IPS-15b (cell line): ENCODE measurements around the gene MYPOP.

ENCODE experiments used
- H3K27me3 ChIP-seq: one replicate; pipeline ENCODE4 v1.6.1; 2013; ENCODE audit warnings: low read length; ENCODE audit not compliant: control insufficient read depth, insufficient read depth
- H3K36me3 ChIP-seq: one replicate; pipeline ENCODE4 v1.6.1; 2013; ENCODE audit warnings: low read length; ENCODE audit not compliant: control insufficient read depth, insufficient read depth
- H3K4me1 ChIP-seq: one replicate; pipeline ENCODE4 v1.6.1; 2013; ENCODE audit warnings: mild to moderate bottlenecking, low read length; ENCODE audit not compliant: control insufficient read depth, insufficient read depth
- H3K4me3 ChIP-seq: one replicate; pipeline ENCODE4 v1.5.1; 2013; ENCODE audit warnings: low read depth, low read length
- H3K9ac ChIP-seq: one replicate; pipeline ENCODE4 v1.6.1; 2013; ENCODE audit warnings: low read depth, mild to moderate bottlenecking, low read length
- H3K9me3 ChIP-seq: one replicate; pipeline ENCODE4 v1.6.1; 2013; ENCODE audit warnings: mild to moderate bottlenecking, low read length; ENCODE audit not compliant: control insufficient read depth, insufficient read depth

Gene MYPOP

DNA sequence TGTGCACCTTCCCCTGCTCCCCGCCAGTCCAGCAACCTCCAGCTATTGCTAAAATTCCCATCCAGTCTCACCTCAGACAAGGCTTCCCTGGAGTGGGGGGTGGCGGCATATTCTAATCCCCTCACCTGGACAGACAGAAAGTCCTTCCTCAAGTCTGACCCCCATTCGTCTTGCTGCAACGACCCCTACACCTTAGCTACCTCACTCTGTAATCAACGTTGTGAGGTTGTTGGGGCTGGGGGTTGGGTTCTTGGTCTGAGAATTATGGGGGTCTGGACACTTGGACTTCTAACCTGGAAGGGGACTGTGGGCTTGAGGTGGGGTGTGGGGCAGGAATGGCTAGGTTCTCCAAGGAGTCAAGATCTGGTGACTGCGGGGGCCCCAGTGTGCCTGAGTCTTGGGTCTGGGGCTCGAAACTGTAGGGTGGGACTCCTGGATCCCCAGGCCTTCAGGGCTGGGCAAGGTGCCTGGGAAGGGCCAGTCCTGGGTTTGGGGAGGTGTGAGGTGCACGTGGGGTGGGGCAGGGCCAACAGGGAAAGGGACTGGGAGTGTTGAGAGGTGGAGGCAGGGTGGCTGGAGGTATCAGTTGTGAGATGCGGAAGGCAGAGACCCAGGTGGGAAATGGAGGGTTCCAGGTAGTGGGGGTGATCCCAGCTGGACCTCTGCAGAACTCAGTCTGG, 37.0 kb downstream of the MYPOP start:
- Histone ChIP-seq H3K9me3 (no peaks in the 10 kb centered on the region), H3K4me3 (peak overlapping the region; percentile 95), H3K27me3 (no peaks in the 10 kb centered on the region), H3K4me1 (peaks cover 7% of the 10 kb centered on the region), H3K9ac (peak overlapping the region; percentile 92), H3K36me3 (no peaks in the 10 kb centered on the region)

DNA sequence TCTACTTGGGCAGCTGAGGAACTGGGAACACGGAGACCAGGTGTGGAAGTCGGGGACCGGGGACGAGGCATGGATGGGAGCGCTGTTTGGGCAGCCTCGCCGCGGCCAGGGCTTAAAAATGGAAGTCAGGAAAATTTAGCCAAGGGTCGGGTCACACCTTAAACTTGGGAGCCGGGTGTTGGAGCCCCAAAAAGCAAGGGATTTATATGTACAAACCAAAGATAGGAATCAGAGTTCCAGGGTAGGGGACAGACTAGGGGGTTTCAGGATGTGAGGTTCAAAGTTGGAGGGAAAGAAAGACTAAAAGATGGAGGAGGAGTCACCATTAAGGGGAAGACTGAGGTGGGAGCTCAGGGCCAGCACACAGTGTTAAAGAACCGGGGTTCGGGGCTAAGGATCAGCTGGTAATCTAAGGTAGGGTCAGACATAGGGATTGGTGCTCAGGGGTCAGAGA, 37.8 kb downstream of the MYPOP start:
- H3K4me3 ChIP-seq, result peak overlapping the region; percentile 95

DNA sequence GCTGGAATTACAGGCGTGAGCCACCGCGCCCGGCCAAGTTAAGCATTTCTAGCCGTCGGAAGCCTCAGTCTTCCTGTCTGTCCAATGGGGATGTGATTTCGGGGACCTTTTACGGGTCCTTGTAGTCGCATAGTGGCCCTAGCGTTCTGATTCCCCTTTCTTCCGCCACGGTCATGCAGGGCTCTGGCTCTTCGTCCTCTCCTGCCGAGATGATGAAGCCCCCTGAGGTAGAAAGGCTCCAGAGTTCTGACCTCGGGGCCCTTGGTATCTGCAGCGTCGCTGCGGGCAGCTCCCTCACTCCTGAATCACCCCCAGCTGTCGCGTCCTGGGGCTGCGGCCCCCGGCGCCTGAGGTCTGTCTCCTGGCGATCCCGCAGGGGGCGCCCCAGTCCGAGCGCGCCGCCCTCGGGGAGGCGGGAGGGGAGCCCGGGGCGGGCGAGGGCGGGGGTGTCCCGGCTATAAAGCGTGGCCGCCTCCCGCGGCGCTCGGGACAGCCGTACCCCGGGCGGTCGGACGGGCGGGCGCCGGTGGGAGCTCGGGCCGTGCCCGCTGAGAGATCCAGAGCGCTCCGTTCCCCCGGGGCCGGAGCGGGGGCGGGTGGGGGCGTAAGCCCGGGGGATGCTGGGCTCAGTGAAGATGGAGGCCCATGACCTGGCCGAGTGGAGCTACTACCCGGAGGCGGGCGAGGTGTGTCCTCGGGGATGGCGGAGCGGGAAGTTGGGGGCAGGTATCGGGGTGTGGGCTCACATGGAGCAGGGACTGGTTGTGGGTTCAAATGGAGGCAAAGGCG, 38.4 kb downstream of the MYPOP start, which contains the start of gene FOXA3:
FOXA3 (plus strand) TSS at position 487 of the 789 bp plus-strand sequence; CDS start at position 618, 131 bp downstream.
- H3K36me3 ChIP-seq, result peaks cover 5% of the 10 kb centered on the region
- peaks cover 7% of the 10 kb centered on the region for H3K4me1 ChIP-seq
- no peaks in the 10 kb centered on the region for H3K27me3 ChIP-seq
- peak within 1 kb of the TSS; percentile 95 for H3K4me3 ChIP-seq
- peak within 1 kb of the TSS; percentile 92 for H3K9ac ChIP-seq
- no peaks in the 10 kb centered on the region for H3K9me3 ChIP-seq

More for the DNA sequence above, 37.8 kb downstream of the MYPOP start:
- Histone ChIP-seq H3K9me3 (no peaks in the 10 kb centered on the region), H3K4me1 (peaks cover 7% of the 10 kb centered on the region), H3K36me3 (peaks cover 4% of the 10 kb centered on the region), H3K9ac (peak overlapping the region; percentile 92), H3K27me3 (no peaks in the 10 kb centered on the region)

DNA sequence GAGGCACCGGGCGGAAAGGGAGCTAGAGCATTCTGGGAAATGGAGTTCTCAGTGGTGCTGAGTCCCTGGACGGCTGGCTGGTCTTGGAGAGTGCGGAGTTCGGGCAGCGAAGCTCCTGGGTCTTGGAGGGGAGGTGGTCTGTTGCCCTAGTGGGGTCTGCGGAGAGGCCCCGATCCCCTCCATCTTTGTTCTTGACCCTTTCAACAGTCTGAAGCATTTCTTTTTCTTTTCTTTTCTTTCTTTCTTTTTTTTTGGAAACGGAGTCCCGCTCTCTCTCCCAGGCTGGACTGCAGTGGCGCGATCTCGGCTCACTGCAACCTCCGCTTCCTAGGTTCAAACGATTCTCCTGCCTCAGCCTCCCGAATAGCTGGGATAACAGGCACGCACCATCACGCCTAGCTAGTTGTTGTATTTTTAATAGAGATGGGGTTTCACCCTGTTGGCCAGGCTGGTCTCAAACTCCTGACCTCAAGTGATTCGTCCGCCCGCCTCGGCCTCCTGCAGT, 39.0 kb downstream of the MYPOP start:
- H3K9ac ChIP-seq, result no peak overlapping the region
- H3K4me3 ChIP-seq, result peak overlapping the region; percentile 95
- H3K27me3 ChIP-seq, result no peaks in the 10 kb centered on the region
- no peaks in the 10 kb centered on the region for H3K9me3 ChIP-seq
- peaks cover 5% of the 10 kb centered on the region for H3K36me3 ChIP-seq
- peaks cover 7% of the 10 kb centered on the region for H3K4me1 ChIP-seq

DNA sequence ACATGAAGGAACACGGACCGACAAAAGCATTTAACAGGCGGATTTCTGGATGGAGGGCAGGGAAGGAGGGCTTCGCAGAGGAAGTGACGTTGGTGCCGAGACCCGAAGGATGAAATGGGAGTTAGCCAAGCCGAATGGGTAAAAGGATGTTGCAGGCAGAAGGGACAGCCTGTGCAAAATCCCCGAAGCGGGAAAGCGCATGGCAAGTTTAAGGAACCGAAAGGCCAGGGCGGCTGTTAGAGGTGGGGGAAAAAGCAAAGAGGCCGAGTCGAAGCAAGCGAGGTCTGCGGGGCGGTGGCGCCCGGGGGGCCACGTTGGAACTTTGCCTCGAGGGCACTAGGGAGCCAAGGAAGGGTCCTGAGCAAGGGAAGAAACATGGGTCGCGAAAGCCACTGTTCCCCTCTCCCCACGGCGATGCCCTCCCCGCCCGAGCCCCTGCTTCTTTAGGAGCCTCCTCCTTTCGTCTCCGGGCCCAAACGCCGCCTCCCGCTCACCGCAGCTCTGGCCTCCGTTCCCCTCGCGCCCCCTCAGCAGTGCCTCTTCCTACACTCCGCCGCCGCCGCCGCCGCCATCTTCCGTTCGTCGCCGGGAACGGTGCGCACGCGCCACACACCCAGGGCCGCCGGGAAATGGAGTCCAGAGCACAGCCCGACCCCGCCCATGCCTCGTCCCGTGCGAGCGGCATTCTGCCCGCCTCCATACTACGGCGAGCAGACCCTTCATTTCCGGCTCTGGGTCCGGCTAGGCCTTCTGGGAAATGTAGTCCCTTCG, 39.7 kb downstream of the MYPOP start, which contains the start of gene SYMPK:
SYMPK (minus strand) TSS at position 584 of the 771 bp plus-strand sequence. CDS start 8,652 bp downstream, outside the sequence.
- H3K9ac ChIP-seq, result peak within 1 kb of the TSS; percentile 94
- peaks cover 5% of the 10 kb centered on the region for H3K36me3 ChIP-seq
- H3K4me1 ChIP-seq, result peaks cover 7% of the 10 kb centered on the region
- peak within 1 kb of the TSS; percentile 98 for H3K4me3 ChIP-seq
- no peaks in the 10 kb centered on the region for H3K27me3 ChIP-seq
- H3K9me3 ChIP-seq, result no peaks in the 10 kb centered on the region

DNA sequence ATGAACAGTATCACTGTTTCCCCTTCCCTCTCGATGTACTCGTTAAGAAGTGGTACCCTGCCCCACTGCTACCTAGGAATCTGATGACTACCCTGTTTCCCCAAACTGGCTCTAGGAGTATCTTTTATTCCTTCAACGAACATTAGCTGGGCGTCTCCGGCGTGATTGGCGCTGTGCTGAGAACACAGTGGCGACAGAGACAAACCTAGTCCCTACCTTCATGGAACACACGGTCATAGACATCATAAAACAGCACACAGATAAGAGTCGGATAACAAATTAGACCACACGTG, 40.2 kb downstream of the MYPOP start:
- H3K27me3 ChIP-seq, result no peaks in the 10 kb centered on the region
- peak overlapping the region; percentile 94 for H3K9ac ChIP-seq
- H3K4me1 ChIP-seq, result peaks cover 7% of the 10 kb centered on the region
- H3K9me3 ChIP-seq, result no peaks in the 10 kb centered on the region
- H3K4me3 ChIP-seq, result peak overlapping the region; percentile 98
- peaks cover 5% of the 10 kb centered on the region for H3K36me3 ChIP-seq

DNA sequence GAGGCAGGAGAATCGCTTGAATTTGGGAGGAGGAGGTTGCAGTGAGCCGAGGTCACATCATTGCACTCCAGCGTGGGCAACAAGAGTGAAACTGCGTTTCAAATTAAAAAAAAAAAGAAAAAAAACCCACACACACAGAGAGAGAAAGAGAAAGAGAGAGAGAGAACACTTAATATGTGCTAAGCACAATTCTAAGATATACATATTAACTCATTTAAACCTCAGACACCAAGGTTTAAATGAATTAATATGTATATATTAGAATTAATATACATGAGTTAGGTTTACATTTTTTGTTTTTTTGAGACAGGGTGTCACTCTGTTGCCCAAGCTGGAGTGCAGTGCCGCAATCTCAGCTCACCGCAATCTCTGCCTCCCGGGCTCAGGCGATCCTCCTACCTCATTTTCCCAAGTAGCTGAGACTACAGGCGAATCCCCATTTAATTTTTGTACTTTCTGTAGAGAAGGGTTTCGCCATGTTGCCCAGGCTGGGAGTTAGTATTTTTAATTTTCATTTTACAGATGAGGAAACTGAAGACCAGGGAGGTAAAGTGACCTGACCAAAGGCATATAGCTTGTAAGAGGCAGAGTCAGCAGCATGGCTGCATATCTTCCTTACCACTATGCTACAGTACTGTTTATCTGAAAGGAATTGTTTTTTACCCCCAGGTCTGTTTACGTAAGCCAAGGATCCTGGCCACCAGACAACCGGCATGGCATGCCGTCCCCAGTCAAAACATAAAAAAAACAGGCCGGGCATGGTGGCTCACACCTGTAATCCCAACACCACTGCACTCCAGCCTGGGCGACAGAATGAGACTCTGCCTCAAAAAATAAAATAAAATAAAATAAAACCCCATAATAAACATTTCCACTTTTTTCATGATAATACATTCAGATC, 41.8 kb downstream of the MYPOP start:
- Histone ChIP-seq H3K4me1 (peaks cover 3% of the 10 kb centered on the region), H3K9me3 (no peaks in the 10 kb centered on the region), H3K4me3 (no peak overlapping the region), H3K27me3 (no peaks in the 10 kb centered on the region), H3K36me3 (peaks cover 5% of the 10 kb centered on the region), H3K9ac (no peak overlapping the region)

DNA sequence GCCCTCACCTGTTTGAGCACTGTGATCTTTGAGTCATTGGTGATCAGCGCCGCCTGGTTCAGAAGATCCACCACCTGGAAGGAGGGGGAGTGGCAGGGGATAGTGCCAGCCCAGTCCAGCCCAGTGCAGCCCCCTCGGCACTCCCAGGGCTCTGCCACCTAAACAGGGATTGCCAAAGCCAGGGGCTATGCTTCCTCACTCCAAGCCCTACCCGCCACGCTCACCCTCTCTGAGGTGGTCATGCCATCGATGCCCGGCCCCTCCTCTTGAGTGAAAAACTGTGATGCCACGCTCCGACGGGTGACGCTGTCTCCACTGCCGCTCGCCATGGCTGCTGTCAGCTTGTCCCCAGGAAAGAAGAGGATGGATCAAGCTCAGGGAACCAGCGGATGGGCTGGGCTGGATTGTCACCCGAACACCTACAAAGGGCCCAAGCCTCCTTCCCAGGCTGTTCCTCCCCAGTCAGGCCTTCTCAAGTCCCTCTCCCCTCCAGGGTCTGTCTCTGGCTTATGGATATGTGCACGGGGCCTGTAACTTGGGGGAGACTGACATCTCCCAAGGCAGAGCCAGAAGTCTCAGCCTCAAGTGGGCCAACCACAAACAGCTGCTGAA, 48.1 kb downstream of the MYPOP start:
- Histone ChIP-seq H3K4me3 (no peak overlapping the region), H3K27me3 (no peaks in the 10 kb centered on the region), H3K9me3 (no peaks in the 10 kb centered on the region), H3K9ac (no peak overlapping the region), H3K36me3 (peaks cover 35% of the 10 kb centered on the region), H3K4me1 (no peaks in the 10 kb centered on the region)

DNA sequence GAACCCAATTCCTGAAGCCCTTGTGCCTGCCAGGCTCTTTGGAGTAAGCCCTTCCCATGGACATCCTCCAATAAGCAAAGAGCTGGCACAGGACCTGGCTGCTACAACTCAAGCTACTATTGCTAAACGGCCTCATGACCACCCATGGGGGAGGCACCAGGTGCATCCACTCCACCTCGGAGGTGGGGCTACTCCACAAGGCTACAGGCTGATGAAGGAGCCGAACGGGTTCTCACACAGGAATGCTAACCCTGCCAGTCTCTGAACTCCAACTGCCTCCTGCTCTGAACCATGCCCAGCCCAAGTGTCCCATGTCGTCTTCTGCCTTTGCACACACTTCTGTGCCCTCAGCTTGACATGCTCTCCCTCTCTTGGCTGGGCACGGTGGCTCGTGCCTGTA, 49.4 kb downstream of the MYPOP start:
- Histone ChIP-seq H3K9me3 (no peaks in the 10 kb centered on the region), H3K36me3 (peaks cover 45% of the 10 kb centered on the region)

DNA sequence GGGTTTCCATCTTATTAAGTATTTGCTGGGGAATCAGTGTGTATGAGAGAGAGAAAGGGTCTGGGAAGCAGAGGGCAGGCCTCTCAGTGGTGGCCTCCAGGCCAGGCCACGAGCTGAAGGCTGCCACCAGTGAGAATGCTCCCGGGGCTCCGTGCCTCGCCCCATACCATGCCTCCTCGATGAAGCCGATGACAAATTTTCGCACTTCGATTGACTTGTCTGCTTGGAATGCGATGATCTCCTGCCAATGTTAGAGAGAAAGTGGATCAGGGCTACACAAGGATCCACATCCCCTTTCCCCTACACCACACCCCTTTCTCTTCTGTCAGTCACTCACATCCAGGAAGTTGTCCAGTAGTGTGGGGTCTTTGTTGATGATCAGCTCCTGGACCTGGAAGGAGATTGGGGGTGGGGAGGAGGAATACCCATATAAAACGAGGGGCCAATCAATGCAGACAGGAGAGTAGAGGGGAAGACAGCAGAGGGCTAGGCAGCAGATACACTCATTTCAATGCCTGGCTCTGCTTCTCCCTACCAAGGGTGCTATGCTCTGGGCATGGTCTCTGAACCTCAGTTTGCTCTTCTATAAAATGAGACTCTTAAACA, 50.2 kb downstream of the MYPOP start:
- Histone ChIP-seq H3K4me3 (no peak overlapping the region), H3K4me1 (no peaks in the 10 kb centered on the region), H3K9me3 (no peaks in the 10 kb centered on the region), H3K27me3 (no peaks in the 10 kb centered on the region), H3K9ac (no peak overlapping the region), H3K36me3 (peaks cover 52% of the 10 kb centered on the region)

More for the DNA sequence above, 49.4 kb downstream of the MYPOP start:
- Histone ChIP-seq H3K4me3 (no peak overlapping the region), H3K27me3 (no peaks in the 10 kb centered on the region), H3K9ac (no peak overlapping the region), H3K4me1 (no peaks in the 10 kb centered on the region)
